Body of pancreas (tissue), 4 donors: ENCODE data around the gene LRRC27.
A peak's percentile ranks its signal among the peaks of the same experiment; 100 is the strongest.

ENCODE experiments used
- POLR2A ChIP-seq, 3 donors: fragments of 450-650 bp; IDR thresholded peaks; one replicate each; pipeline ENCODE4 v1.6.1; 2016; ENCODE audit warnings: antibody characterized with exemption in 3 of 3, mild to moderate bottlenecking in 2 of 3
- TF ChIP-seq, protein P1 (sequence below), 7 experiments: fragments of 450-650 bp in 4 of 7; fragments of 200-600 bp in 3 of 7; sonication (generic) in 3 of 7; IDR thresholded peaks; one replicate each; pipeline ENCODE4 v1.5.1; 2016 to 2019; ENCODE audit warnings: antibody characterized with exemption in 7 of 7

DNA sequence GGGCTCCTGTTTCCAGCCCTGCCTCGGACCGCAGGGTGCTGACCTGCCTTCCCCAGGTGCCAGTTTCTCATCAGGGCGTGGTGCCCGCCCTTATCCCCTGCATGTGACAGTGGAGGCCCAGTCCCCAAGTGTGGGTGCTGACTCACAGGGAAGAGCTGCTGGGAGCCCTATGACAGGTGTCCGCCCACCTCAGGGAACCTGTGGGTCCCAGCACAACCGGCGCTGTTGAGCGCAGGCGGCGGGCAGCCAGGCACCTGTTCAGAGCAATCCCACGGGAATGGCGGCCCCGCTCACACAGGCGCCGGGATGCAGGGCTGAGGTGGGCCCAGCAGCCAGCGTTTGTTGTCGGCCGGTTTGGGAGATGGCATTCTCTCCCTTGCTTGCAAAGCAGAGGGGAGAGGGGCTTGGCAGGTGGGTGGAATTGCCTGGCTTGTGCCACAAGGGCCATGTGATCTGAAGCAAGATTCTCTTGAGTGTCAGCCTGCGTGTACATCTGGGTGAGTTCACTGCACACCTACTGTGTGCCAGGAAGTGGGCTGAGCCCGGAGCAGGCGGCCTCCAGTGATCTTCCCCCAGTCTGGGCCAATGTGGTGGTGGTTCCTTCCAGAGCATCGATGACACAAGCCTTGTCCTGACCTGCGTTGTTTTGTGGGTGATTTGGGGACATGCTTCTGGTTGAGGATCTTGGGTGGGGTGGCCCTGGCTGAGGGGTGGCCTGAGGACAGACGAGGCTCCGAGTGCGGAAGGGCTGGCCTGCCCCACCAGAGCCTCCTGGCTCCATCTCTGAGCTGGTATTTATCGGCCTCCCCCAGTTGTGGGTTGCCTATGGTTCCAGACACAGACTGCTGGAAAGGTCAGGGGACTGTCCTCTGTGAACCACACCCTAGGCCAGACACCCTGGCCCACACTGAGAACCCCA, 67.4 kb downstream of the LRRC27 start:
- TF ChIP-seq, protein P1, sequence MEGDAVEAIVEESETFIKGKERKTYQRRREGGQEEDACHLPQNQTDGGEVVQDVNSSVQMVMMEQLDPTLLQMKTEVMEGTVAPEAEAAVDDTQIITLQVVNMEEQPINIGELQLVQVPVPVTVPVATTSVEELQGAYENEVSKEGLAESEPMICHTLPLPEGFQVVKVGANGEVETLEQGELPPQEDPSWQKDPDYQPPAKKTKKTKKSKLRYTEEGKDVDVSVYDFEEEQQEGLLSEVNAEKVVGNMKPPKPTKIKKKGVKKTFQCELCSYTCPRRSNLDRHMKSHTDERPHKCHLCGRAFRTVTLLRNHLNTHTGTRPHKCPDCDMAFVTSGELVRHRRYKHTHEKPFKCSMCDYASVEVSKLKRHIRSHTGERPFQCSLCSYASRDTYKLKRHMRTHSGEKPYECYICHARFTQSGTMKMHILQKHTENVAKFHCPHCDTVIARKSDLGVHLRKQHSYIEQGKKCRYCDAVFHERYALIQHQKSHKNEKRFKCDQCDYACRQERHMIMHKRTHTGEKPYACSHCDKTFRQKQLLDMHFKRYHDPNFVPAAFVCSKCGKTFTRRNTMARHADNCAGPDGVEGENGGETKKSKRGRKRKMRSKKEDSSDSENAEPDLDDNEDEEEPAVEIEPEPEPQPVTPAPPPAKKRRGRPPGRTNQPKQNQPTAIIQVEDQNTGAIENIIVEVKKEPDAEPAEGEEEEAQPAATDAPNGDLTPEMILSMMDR (IDR thresholded peaks at IDR 0.05): no peak
- TF ChIP-seq POLR2A (IDR thresholded peaks at IDR 0.05): peak; percentile 53 to 67 (median 66)
